Fibroblast of the aortic adventitia (primary cell): ENCODE data around the gene PPP1R9B. TPM values are rescaled to one million over a fixed set of nuclear protein-coding genes. Genes with fewer than 3 reads are reported as not detected.

Experiments
- DNase-seq: peaks from one replicate; pipeline ENCODE4 v3.0.0-alpha.2; 2010; ENCODE audit warnings: low read depth
- H3K4me3 ChIP-seq: 2 replicates; pipeline ENCODE4 v1.5.1; 2011; ENCODE audit warnings: low read depth, mild to moderate bottlenecking, control low read depth, low read length, moderate library complexity
- total RNA-seq: library from RNA; depleted of rRNA; stranded (reverse); fragments of >200 nt; gene quantifications from 2 replicates; pipeline ENCODE4 v1.2.3, GENCODE V29; 2012; ENCODE audit warnings: low replicate concordance
- TF ChIP-seq, protein P1 (sequence below): IDR thresholded peaks from 2 replicates; pipeline ENCODE4 v1.5.1; 2011; ENCODE audit warnings: mild to moderate bottlenecking, low read length, control low read depth, inconsistent platforms; ENCODE audit not compliant: insufficient read depth

Gene PPP1R9B
- total RNA-seq, 1 donor, result 59.3 TPM

DNA sequence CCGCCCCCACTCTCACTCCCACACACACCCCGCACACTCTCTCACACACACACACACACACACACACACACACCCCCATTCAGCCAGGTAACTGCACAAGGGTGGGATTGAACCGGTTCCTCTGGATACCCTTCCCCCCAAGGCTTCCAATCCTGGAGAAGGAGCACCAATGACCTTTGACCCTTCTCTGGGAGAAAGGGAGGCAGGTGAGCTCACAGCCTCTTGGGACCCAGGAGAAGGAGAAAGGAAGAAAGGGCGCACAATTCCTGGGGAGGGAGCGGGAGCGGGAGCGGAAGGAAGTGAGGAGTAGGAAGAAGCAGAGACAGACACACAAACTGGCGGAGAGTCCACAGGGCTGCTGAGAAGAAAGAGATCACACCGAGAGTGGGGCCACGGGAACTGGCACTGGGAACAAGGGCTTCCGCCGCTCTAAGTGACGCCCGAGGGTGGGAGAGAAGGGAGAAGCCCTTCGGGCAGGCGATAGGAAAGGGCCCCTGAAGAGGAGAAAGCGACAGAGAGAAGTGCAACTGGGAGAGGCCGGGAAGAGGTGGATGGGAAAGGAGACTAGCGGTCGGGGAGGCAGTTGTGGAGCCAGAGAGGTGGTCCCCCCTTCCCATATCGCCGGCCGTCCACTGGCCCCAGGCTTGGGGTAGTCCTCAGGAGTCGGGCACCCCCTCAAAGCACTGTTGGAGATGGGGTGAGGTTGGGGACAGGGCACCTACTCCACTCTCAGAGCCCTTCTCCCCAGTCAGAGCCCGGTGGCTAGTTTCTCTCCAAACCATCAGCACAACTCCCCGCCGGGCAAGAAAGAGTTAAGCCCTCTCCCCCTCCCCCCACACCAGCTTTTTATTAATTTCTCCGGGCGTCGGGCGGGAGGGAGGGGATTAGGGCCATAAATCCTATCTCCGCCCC lies 21.8 kb downstream of the PPP1R9B start:
- peak overlapping the region; percentile 17 for H3K4me3 ChIP-seq
- TF ChIP-seq, protein P1, sequence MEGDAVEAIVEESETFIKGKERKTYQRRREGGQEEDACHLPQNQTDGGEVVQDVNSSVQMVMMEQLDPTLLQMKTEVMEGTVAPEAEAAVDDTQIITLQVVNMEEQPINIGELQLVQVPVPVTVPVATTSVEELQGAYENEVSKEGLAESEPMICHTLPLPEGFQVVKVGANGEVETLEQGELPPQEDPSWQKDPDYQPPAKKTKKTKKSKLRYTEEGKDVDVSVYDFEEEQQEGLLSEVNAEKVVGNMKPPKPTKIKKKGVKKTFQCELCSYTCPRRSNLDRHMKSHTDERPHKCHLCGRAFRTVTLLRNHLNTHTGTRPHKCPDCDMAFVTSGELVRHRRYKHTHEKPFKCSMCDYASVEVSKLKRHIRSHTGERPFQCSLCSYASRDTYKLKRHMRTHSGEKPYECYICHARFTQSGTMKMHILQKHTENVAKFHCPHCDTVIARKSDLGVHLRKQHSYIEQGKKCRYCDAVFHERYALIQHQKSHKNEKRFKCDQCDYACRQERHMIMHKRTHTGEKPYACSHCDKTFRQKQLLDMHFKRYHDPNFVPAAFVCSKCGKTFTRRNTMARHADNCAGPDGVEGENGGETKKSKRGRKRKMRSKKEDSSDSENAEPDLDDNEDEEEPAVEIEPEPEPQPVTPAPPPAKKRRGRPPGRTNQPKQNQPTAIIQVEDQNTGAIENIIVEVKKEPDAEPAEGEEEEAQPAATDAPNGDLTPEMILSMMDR, result no peak

DNA sequence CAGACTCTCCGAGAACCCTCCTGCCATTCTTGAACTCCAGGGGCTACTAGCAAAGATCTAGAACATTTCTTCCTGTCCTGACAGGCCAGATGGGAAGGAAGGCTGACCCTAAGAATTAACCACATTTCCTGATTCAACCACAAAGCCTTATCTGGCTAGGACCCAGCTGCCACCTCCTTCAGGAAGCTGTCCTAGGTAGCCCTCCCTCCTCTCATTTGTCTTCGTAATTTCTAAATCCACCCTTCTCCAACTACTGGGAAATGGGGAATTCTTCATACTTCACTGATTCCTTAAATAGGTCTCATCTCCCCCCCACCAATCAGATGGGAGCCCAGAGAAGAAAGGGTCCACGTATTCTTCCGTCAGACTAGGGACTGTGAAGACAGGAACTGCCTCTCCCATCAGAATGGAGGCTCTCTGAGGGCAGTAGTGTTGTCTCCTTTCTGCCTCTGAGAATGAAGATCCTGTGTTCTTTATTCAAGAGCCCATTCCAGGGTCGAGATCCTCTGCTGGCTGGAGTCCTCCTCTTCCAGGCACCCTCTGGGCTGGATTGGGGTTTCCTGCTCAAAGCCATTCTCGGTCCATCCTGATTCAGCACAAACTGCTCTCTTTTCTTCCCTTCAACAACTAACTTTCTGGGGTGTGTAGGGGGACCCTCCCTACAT lies 22.6 kb downstream of the PPP1R9B start:
- no peak overlapping the region for H3K4me3 ChIP-seq
- DNase-seq, result no peak
- TF ChIP-seq, protein P1, result no peak

More for the DNA sequence above, 21.8 kb downstream of the PPP1R9B start:
- no peak for DNase-seq

DNA sequence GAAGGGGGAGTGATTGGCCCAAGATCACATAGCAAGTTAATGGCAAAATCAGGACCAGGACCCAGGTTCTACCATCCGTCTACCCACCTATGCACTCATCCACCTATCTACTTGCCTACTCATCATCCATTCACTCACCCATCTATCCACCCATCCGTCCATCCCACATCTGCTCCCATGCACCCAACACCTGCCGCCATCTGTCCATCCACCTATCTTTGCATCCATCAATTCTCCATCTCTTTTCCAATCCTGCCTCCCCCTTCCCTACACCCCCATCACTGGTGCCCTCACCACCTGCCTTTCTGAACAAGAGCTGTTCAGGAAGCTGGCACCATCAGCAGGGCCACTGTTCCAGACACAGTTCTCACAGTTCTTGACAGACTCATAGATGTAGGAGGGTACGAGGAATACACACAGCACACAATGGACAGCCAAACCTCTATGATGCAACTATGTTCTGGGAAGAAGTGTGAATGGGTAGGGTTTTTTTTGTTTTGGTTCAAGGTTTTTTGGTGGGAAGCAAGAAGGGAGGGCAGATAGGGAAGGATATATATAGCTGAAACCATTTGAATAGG lies 25.0 kb downstream of the PPP1R9B start:
- TF ChIP-seq, protein P1, result no peak
- DNase-seq, result no peak

DNA sequence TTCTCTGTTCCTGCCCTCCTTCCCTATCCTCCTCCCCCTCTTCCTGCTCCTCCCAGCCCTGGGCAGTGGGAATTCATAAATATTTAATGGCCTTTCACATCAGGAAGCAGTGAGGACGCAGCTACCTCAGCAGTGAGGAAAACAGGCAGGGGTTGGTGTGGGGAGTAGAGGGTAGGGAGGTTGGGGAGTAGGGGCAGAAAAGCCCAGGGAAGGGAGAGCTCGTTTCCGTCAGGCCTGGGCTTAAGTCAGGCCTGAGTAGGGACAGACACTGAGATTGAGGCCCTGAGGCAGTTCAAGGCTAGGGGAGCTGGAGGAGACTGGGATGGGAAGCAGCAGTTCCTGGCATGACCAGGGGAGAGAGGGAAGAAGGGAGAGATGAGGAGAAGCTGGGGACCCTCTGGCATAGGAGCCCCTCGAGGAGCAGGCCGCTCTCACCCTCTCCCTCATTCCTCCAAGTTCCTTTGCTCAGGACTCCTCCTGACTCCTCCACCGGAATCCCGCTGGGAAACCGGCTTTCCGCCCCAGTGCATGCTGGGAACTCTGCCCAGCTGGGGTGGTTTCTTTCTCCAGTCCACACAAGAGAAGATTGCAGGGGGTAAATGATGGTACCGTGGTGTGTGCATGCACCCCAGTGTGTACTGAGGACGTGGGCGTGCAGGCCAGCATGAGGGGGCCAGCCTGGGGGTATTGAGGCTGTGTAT lies 26.7 kb downstream of the PPP1R9B start:
- no peak overlapping the region for H3K4me3 ChIP-seq
- TF ChIP-seq, protein P1, result no peak
- no peak for DNase-seq

More for the DNA sequence above, 25.0 kb downstream of the PPP1R9B start:
- H3K4me3 ChIP-seq, result no peak overlapping the region

DNA sequence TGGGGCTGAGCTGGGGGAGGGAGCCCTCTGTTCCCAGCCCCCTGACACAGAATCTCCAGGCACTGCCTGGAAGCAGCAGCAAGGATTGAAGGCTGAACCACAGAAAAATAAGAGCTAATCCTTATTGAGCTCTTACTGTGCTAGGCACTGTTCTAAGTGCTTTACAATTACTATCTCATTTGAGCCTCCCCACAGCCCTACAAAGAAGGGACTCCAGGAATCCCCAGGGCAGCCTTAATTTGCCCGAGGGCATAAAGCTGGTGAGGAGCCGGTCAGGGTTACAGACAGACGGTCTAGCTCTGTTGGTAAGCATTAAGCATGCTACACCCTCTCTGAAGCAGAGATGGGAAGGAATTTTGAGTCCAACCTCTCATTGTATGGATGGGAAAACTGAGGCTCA lies 27.5 kb downstream of the PPP1R9B start:
- DNase-seq, result no peak
- H3K4me3 ChIP-seq, result no peak overlapping the region
- TF ChIP-seq, protein P1, result no peak

DNA sequence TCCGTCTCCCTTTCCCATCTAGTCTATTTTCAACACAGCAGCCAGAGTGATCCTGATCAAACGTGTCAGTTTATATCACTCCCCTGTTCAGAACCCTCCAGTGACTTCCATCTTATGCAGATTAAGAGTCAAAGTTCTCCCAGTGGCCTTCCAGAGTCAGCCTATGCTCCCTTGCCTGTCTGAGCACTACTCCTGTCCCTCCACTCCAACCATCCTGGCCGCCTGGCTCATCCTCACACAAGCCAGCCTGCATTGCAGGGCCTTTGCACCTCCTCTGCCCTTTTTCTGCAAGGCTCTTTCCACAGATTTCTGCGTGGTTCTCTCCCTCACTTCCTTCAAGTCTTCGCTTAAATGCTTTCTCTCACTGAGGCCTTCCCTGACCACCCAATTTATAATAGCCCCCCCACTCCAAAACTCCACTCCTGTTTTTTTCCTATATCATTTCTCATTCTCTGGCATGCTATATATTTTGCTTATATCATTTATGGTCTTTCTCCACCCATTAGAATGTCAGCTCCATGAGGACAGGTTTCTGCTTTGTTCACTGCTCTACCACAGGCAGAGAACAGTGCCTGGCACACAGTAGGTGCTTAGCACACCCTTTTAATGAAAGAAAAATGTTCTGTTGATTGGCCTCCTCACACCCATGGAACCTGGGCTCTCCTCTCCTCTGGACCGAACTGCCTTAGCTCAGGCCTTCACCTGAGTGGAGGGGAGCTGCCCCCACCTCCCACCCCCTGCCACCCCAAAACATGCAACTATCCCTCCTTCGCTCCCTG lies 29.8 kb downstream of the PPP1R9B start:
- no peak overlapping the region for H3K4me3 ChIP-seq
- TF ChIP-seq, protein P1, result no peak
- no peak for DNase-seq
